Ascending aorta (tissue), 2 donors: Measurements from ENCODE around the gene AATK. TPM values are rescaled to one million over a fixed set of nuclear protein-coding genes. Genes with fewer than 3 reads are reported as not detected.

ENCODE experiments used
- DNase-seq, 2 donors: peaks; one replicate each; pipeline ENCODE4 v3.0.0-alpha.2; 2019; ENCODE audit warnings: low spot score in 2 of 2
- H3K27ac ChIP-seq, 2 donors: fragments of 200-600 bp; sonication (generic); one replicate each; pipeline ENCODE4 v1.5.1; 2016 to 2017; ENCODE audit warnings: mild to moderate bottlenecking in 1 of 2
- H3K27me3 ChIP-seq: fragments of 200-600 bp; sonication (generic); one replicate; pipeline ENCODE4 v1.5.1; 2017
- H3K36me3 ChIP-seq, 2 donors: fragments of 200-600 bp; sonication (generic); one replicate each; pipeline ENCODE4 v1.5.1; 2016
- H3K4me1 ChIP-seq, 2 donors: fragments of 200-600 bp; sonication (generic); one replicate each; pipeline ENCODE4 v1.5.1; 2016 to 2017; ENCODE audit warnings: mild to moderate bottlenecking in 1 of 2
- H3K4me3 ChIP-seq, 2 donors: fragments of 200-600 bp; sonication (generic); one replicate each; pipeline ENCODE4 v1.5.1; 2016 to 2017; ENCODE audit warnings: mild to moderate bottlenecking in 1 of 2
- H3K9me3 ChIP-seq, 2 donors: fragments of 200-600 bp; sonication (generic); one replicate each; pipeline ENCODE4 v1.5.1; 2016
- CTCF ChIP-seq, 3 experiments: fragments of 200-600 bp in 2 of 3; fragments of 450-650 bp in 1 of 3; sonication (generic) in 2 of 3; IDR thresholded peaks; one replicate each; pipeline ENCODE4 v1.5.1; 2016 to 2019; ENCODE audit warnings: antibody characterized with exemption in 3 of 3, mild to moderate bottlenecking in 1 of 3, moderate library complexity in 1 of 3
- intact Hi-C: fragments of 100-400 bp; cut with DNase I; formaldehyde crosslinking; loops from one replicate; pipeline ENCODE4 v1.15.1; 2023
- total RNA-seq: library from RNA; depleted of rRNA; stranded (reverse); fragments of >200 nt; gene quantifications from one replicate; pipeline ENCODE4 v1.1.0, GENCODE V29; 2016

Gene AATK
- total RNA-seq, 1 donor from 2014 or later: 20.6 TPM

- DNase-seq: no peak
- intact Hi-C loops: no loop called here
- Histone ChIP-seq H3K27me3 (no peaks in the 10 kb centered on the region), H3K36me3 (no peaks in the 10 kb centered on the region), H3K4me1 (no peaks in the 10 kb centered on the region), H3K9me3 (no peaks in the 10 kb centered on the region), H3K4me3 (no peak overlapping the region), H3K27ac (no peak overlapping the region)
- TF ChIP-seq CTCF (IDR thresholded peaks at IDR 0.05): no peak
Measured at GRCh38 chr17:81173762-81174155, 7.7 kb upstream of the AATK start.

- Histone ChIP-seq H3K27me3 (no peaks in the 10 kb centered on the region), H3K36me3 (no peaks in the 10 kb centered on the region), H3K27ac (no peak overlapping the region), H3K4me1 (no peaks in the 10 kb centered on the region), H3K4me3 (no peak overlapping the region), H3K9me3 (no peaks in the 10 kb centered on the region)
- no peak for DNase-seq
- TF ChIP-seq CTCF (IDR thresholded peaks at IDR 0.05): no peak
- intact Hi-C loops: no loop called here
Measured at GRCh38 chr17:81173052-81173761, 7.2 kb upstream of the AATK start.

DNA sequence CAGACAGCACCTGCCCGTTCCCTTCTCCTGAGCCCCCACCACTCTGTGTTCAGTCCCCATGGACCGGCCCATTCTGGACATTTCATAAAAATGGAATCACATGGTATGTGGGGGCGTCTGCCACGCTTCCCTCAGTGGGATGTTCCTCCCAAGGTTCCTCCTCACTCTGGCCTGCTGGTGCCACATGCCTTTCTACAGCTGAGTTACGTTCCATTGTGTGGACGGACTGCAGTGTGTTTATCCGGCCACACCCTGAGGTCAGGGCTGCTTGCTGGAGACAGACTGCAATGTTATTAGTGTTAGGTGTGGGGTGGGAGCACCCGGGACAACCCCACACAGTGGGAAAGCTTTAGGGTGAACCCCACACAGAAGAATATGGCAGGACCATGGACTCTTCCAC, 5.9 kb upstream of the AATK start:
- TF ChIP-seq CTCF (IDR thresholded peaks at IDR 0.05): no peak
- no peak overlapping the region for H3K27ac ChIP-seq
- no peaks in the 10 kb centered on the region for H3K27me3 ChIP-seq
- no peaks in the 10 kb centered on the region for H3K9me3 ChIP-seq
- DNase-seq: no peak
- intact Hi-C loops: no loop called here
- no peaks in the 10 kb centered on the region for H3K4me1 ChIP-seq
- H3K36me3 ChIP-seq: no peaks in the 10 kb centered on the region
- no peak overlapping the region for H3K4me3 ChIP-seq

DNA sequence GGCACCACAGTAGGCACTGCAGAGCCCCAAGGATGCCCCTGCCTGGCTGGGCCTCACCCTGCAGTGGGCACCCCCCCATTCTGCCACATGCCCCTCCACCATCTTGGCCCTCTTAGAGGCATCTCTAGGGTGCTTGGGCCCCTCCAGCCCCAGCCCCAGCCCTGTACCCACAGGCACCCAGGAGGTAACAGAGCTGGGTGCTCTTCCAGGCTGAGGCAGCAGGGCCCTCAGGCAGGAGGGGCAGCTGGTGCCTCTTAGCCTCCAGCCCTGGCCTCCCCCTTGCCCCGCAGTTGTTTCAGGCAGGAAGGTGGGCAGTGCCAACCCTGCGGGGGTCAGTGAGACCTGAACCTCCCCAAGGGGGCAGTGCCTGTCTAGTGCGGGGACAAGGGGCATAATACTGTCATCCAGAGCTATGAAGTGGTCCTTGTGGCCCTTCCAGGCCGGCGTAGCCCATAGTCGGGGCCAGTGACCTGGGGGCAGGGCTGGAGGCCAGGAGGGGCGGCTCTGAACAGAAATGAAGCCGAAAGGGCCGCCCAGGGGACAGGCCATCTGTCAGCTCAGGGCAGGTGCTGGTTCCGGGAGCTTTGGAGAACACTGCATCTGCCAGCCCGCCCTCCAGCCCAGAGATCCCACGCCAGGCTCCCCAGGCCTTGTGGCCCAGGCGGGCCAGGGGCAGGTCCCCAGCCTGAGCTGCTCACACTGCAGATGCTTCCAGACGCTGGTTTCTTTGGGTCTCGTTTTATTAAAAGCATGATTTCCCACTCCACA, 4.9 kb upstream of the AATK start:
- Histone ChIP-seq H3K27me3 (no peaks in the 10 kb centered on the region), H3K4me3 (no peak overlapping the region), H3K9me3 (no peaks in the 10 kb centered on the region), H3K27ac (no peak overlapping the region), H3K4me1 (peaks cover 0 to 3% of the 10 kb centered on the region in 2 donors), H3K36me3 (no peaks in the 10 kb centered on the region)
- intact Hi-C loops: no loop called here
- DNase-seq: no peak
- TF ChIP-seq CTCF (IDR thresholded peaks at IDR 0.05): no peak

DNA sequence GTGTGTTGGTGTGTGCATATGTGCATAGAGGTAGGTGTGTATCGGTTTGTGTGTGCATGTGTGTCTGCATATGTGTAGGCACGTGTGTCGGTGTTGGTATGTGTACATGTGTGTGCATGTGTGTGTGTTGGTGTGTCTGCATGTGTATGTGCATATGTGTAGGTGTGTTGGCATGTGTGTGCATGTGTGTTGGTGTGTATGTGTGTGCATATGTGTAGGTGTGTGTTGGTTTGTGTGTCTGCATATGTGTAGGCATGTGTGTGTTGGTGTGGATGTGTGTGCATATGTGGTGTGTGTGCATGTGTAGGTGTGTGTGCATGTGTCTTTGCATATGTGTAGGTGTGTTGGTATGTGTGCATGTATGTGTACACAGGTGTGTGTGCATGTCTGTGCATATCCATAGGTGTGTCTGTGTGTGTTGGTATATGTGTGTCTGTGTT, 3.9 kb upstream of the AATK start:
- Histone ChIP-seq H3K4me1 (peaks cover 3% of the 10 kb centered on the region in 2 donors), H3K36me3 (no peaks in the 10 kb centered on the region), H3K9me3 (no peaks in the 10 kb centered on the region), H3K27me3 (no peaks in the 10 kb centered on the region), H3K4me3 (no peak overlapping the region), H3K27ac (no peak overlapping the region)
- no peak for TF ChIP-seq CTCF (IDR thresholded peaks at IDR 0.05)
- intact Hi-C loops: no loop called here
- no peak for DNase-seq
